PC-3 (cell line): ENCODE data around the gene HDGFL2. TPM values are rescaled to one million over a fixed set of nuclear protein-coding genes. Genes with fewer than 3 reads are reported as not detected.
A peak's percentile ranks its signal among the peaks of the same experiment; 100 is the strongest.

Experiments
- ATAC-seq: fragments of 200-7000 bp; cut with Tn5 transposase; 2 replicates; pipeline ENCODE4 v1.9.1; 2020; ENCODE audit warnings: mild to moderate bottlenecking, moderate library complexity
- BruUV-seq: library from RNA; stranded (reverse); fragments of 400-500 nt; replicated peaks from 2 replicates; lab custom pipeline; 2021; lab: Mats Ljungman, UMichigan
- CTCF ChIA-PET: fragments of 300-600 bp; sonication (Branson Sonifier 250); formaldehyde crosslinking; loops from one replicate; lab custom pipeline; 2022; ENCODE audit warnings: antibody characterized with exemption; lab: Charles Lee
- POLR2A ChIA-PET: fragments of 300-600 bp; sonication (Branson Sonifier 250); formaldehyde crosslinking; loops from one replicate; lab custom pipeline; 2022; ENCODE audit warnings: antibody characterized with exemption; ENCODE audit not compliant: unreplicated experiment; lab: Charles Lee
- DNase-seq: peaks from one replicate; pipeline ENCODE4 v3.0.0-alpha.2; 2015
- H2AFZ ChIP-seq: fragments of 300-600 bp; sonication (generic); 2 replicates; pipeline ENCODE4 v1.6.0; 2016; ENCODE audit warnings: antibody characterized with exemption, low read length
- H3F3A ChIP-seq: fragments of 300-600 bp; sonication (generic); one replicate; pipeline ENCODE4 v1.6.0; 2017; ENCODE audit warnings: antibody characterized with exemption, low read length, control low read depth, mild to moderate bottlenecking; ENCODE audit not compliant: unreplicated experiment
- H3K27ac ChIP-seq: fragments of 300-600 bp; sonication (generic); 2 replicates; pipeline ENCODE4 v1.5.1; 2016; ENCODE audit warnings: mild to moderate bottlenecking, low read length
- H3K27me3 ChIP-seq: fragments of 300-600 bp; sonication (generic); 2 replicates; pipeline ENCODE4 v1.6.1; 2016; ENCODE audit warnings: low read length, mixed read lengths
- H3K36me3 ChIP-seq: fragments of 300-600 bp; sonication (generic); 2 replicates; pipeline ENCODE4 v1.6.1; 2016; ENCODE audit warnings: low read depth, mixed run types, low read length, mixed read lengths
- H3K4me1 ChIP-seq: fragments of 300-600 bp; sonication (generic); 2 replicates; pipeline ENCODE4 v1.5.1; 2016; ENCODE audit warnings: low read length; ENCODE audit not compliant: insufficient read depth
- H3K4me2 ChIP-seq: fragments of 300-600 bp; sonication (generic); 2 replicates; pipeline ENCODE4 v1.6.0; 2016; ENCODE audit warnings: low read length
- H3K4me3 ChIP-seq: fragments of 300-600 bp; sonication (generic); 2 replicates; pipeline ENCODE4 v1.5.1; 2016; ENCODE audit warnings: mild to moderate bottlenecking, low read length, mixed read lengths
- H3K79me2 ChIP-seq: fragments of 300-600 bp; sonication (generic); 2 replicates; pipeline ENCODE4 v1.6.1; 2017; ENCODE audit warnings: low read length, mixed read lengths
- H3K9ac ChIP-seq: fragments of 300-600 bp; sonication (generic); 2 replicates; pipeline ENCODE4 v1.6.0; 2016; ENCODE audit warnings: mild to moderate bottlenecking, low read length
- H3K9me2 ChIP-seq: fragments of 300-600 bp; sonication (generic); replicated peaks from 2 replicates; pipeline ENCODE4 v1.6.1; 2016; ENCODE audit warnings: mixed run types, low read length, mixed read lengths
- H3K9me3 ChIP-seq: fragments of 300-600 bp; sonication (generic); 2 replicates; pipeline ENCODE4 v1.6.1; 2016; ENCODE audit warnings: low read length, mixed read lengths
- H4K20me1 ChIP-seq: fragments of 300-600 bp; sonication (generic); 2 replicates; pipeline ENCODE4 v1.6.1; 2016; ENCODE audit warnings: low read length, mixed read lengths
- CTCF ChIP-seq: fragments of 300-600 bp; sonication (generic); conservative IDR thresholded peaks from 2 replicates; pipeline ENCODE4 v1.5.1; 2017; ENCODE audit warnings: antibody characterized with exemption, low read depth, mild to moderate bottlenecking, low read length
- EZH2 ChIP-seq: fragments of 300-600 bp; sonication (generic); IDR thresholded peaks from one replicate; pipeline ENCODE4 v1.6.1; 2017; ENCODE audit warnings: antibody characterized with exemption, mild to moderate bottlenecking, low read length; ENCODE audit not compliant: unreplicated experiment
- EZH2phosphoT487 ChIP-seq: fragments of 300-600 bp; sonication (generic); IDR thresholded peaks from 2 replicates; pipeline ENCODE4 v1.6.1; 2018; ENCODE audit warnings: mild to moderate bottlenecking, antibody characterized with exemption, low read length, borderline replicate concordance
- intact Hi-C: fragments of 100-400 bp; cut with micrococcal nuclease; formaldehyde crosslinking; loops from 2 replicates; pipeline ENCODE4 v1.9.0; 2023
- total RNA-seq: library from RNA; depleted of rRNA; stranded (reverse); fragments of >200 nt; gene quantifications from 2 replicates; pipeline ENCODE4 v1.2.3, GENCODE V29; 2014

HDGFL2 gene
- total RNA-seq, 1 experiment from 2014 or later, result 111 TPM

- BruUV-seq, result no TSS peak
- DNase-seq (no peak), ATAC-seq (no peak)
- intact Hi-C loops, result no loop called here
- Histone ChIP-seq H3K36me3 (peaks cover 28% of the 10 kb centered on the region), H3K4me3 (no peak overlapping the region), H3K4me2 (no peak overlapping the region), H4K20me1 (no peaks in the 10 kb centered on the region), H3K9ac (no peak overlapping the region), H2AFZ (no peak overlapping the region), H3K9me3 (no peaks in the 10 kb centered on the region), H3K4me1 (no peaks in the 10 kb centered on the region), H3K79me2 (no peaks in the 10 kb centered on the region), H3K27ac (no peak overlapping the region), H3K27me3 (no peaks in the 10 kb centered on the region), H3F3A (no peaks in the 10 kb centered on the region), H3K9me2 (no peaks in the 10 kb centered on the region)
- no peak for TF ChIP-seq EZH2
- no peak for TF ChIP-seq EZH2phosphoT487
- TF ChIP-seq CTCF, result no peak
- POLR2A ChIA-PET, result no interaction called here
- CTCF ChIA-PET, result no interaction called here
Measured at GRCh38 chr19:4494691-4495064, 22.6 kb downstream of the HDGFL2 start.

GRCh38 chr19:4495471-4495870, 23.4 kb downstream of the HDGFL2 start:
- H3K4me1 ChIP-seq, result no peaks in the 10 kb centered on the region
- no peak overlapping the region for H3K9ac ChIP-seq
- ATAC-seq, result peak; percentile 87
- H3K4me3 ChIP-seq, result no peak overlapping the region
- no peak overlapping the region for H3K27ac ChIP-seq
- ChIA-PET CTCF (interaction anchor here (0.5 kb wide), 1 partner anchor 10 kb away, joined by 10 read pairs; no protein-coding TSS in a partner anchor), POLR2A (no interaction called here)
- no TSS peak for BruUV-seq
- DNase-seq, result no peak
- no peak overlapping the region for H3K4me2 ChIP-seq
- H3K36me3 ChIP-seq, result peaks cover 28% of the 10 kb centered on the region
- no peak overlapping the region for H2AFZ ChIP-seq
- H3F3A ChIP-seq, result no peaks in the 10 kb centered on the region
- H3K27me3 ChIP-seq, result no peaks in the 10 kb centered on the region
- H3K79me2 ChIP-seq, result no peaks in the 10 kb centered on the region
- intact Hi-C loops, result no loop called here
- no peaks in the 10 kb centered on the region for H3K9me2 ChIP-seq
- H4K20me1 ChIP-seq, result no peaks in the 10 kb centered on the region
- TF ChIP-seq EZH2, result no peak
- peak; percentile 46 for TF ChIP-seq CTCF
- TF ChIP-seq EZH2phosphoT487, result no peak
- no peaks in the 10 kb centered on the region for H3K9me3 ChIP-seq

- Histone ChIP-seq H3K4me3 (no peak overlapping the region), H2AFZ (no peak overlapping the region), H3F3A (no peaks in the 10 kb centered on the region), H3K36me3 (peaks cover 27% of the 10 kb centered on the region), H3K4me1 (no peaks in the 10 kb centered on the region), H3K27ac (no peak overlapping the region), H3K27me3 (no peaks in the 10 kb centered on the region), H3K9me2 (no peaks in the 10 kb centered on the region), H3K4me2 (no peak overlapping the region), H3K79me2 (no peaks in the 10 kb centered on the region), H3K9ac (no peak overlapping the region), H3K9me3 (no peaks in the 10 kb centered on the region), H4K20me1 (no peaks in the 10 kb centered on the region)
- no peak for TF ChIP-seq EZH2
- TF ChIP-seq CTCF, result no peak
- TF ChIP-seq EZH2phosphoT487, result no peak
- CTCF ChIA-PET, result no interaction called here
- POLR2A ChIA-PET, result no interaction called here
- no peak for ATAC-seq
- intact Hi-C loops, result no loop called here
- no peak for DNase-seq
- BruUV-seq, result no TSS peak
Measured at GRCh38 chr19:4496304-4496703, 24.2 kb downstream of the HDGFL2 start.
